Suprapubic skin (tissue), 2 donors: ENCODE results near the gene GEMIN5.

Experiments used
- EP300 ChIP-seq: sonication (generic); formaldehyde crosslinking; IDR thresholded peaks from one replicate; pipeline ENCODE4 v1.6.1; 2017; ENCODE audit warnings: antibody characterized with exemption
- POLR2A ChIP-seq, 2 donors: fragments of 450-650 bp; IDR thresholded peaks; one replicate each; pipeline ENCODE4 v1.6.1; 2017; ENCODE audit warnings: antibody characterized with exemption in 2 of 2, mild to moderate bottlenecking in 2 of 2, moderate library complexity in 2 of 2

DNA sequence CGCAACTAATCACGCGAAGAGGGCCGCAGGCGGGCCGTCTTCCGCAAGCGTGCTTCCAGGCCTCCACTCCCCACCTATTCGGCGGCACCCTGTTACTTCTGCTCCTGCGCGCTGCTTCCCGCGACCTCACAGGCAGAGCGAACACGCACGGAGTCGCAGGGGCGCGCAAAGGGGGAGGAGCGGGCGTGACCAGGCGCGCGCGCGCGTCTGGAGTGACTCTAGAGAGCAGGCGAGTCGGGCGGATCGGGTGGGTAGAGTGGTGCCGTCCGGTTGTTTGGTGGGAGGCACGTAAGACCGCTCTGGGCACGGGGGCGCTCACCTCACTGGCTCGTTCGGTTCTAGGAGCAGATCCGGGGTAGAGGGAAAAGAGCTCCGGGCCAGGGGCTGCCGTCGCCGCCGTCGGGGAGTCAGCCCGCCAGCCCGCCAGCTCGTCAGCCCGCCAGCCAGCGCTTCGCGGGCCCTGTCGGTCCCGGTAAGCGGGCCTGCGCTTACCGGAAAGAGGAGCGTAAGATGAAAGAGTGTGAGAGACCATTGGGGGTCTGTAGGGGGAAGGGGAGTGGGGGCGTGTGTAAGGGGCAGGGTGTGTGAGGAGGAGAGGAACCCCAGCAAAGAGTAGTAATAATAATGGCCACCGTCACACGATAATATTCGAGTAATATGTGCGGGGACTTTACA is 79.6 kb downstream of the GEMIN5 start, which contains the start of gene CNOT8:
- TF ChIP-seq POLR2A (IDR thresholded peaks at IDR 0.05), result peak; percentile 69 to 92
- TF ChIP-seq EP300, result no peak
